HG03097 (cell line): ENCODE measurements around the gene TMEM44.
"Not testable (repeated sequence)": the region's sequence is repeated elsewhere in the genome, so short reads cannot be mapped to it uniquely, and the experiment has no call there.

Experiments
- ATAC-seq: cut with Tn5 transposase; IDR thresholded peaks from one replicate; pipeline ENCODE4 v1.9.1; 2021; ENCODE audit not compliant: unreplicated experiment, low FRiP score

The TMEM44 gene

GRCh38 chr3:194615226-194615625 is 18.0 kb downstream of the TMEM44 start:
- no peak for ATAC-seq

DNA sequence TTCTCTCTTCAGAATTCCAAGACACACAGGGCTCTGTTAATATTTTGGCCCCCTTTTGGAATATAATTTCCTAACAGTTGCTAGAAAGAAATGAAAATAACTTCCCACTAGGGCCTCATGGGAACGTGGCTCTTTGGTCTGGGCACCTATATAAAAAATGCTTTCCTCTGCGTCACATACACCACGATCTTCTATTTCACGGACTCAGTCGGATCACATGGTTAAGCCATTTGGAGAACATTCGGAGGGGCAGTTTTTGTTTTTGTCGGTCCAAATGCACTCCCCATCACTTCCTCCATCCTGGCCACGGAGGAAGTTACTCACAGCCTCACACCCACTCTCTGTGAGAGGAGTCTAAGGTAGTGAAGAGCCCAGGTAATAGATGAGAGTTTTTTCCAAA is 21.0 kb downstream of the TMEM44 start:
- no peak for ATAC-seq

- ATAC-seq, result no peak
These were observed 22.5 kb downstream of the TMEM44 start for GRCh38 chr3:194610689-194611088.

GRCh38 chr3:194609601-194610000 is 23.6 kb downstream of the TMEM44 start:
- no peak for ATAC-seq

GRCh38 chr3:194608981-194609380 is 24.2 kb downstream of the TMEM44 start:
- no peak for ATAC-seq

- ATAC-seq, result no peak
These were observed 25.4 kb downstream of the TMEM44 start for GRCh38 chr3:194607592-194608389.

DNA sequence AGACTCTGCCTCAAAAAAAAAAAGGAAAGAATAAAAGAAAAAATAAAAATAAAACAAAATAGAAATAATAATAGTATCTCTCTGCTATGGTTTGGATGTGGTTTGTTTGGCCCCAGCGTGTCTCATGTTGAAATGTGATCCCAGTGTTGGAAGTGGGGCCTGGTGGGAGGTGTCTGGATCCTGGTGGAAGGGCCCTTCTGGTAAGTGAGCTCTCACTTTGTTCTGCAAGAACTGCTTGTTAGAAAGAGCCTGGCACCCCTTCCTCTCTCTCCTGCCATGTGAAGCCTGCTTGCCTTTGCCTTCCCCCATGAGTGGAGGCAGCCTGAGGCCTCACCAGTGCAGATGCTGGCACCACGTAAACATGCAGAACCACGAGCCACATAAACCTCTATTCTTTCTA is 26.3 kb downstream of the TMEM44 start:
- no peak for ATAC-seq

DNA sequence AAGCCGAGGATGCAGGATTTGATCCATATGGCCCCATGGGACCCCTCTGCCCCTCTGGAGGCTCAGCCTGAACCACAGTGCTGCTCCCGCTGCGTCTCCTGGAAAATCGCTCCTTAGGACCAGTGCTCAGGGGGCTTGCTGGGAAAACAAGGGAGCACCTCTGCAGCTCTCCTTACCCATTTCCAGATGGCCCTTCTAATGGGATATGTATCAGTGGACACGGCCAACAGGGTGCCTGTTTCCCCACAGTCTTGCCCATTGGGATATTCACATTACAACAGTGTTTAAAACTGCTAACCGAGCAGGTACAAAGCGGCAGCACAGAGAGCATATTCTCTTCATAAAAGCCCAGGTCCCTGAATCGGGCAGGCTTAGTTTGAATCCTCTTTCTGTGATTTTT is 27.1 kb downstream of the TMEM44 start:
- no peak for ATAC-seq

- ATAC-seq, result not testable (repeated sequence)
These were observed 27.9 kb downstream of the TMEM44 start for GRCh38 chr3:194605314-194605713.

DNA sequence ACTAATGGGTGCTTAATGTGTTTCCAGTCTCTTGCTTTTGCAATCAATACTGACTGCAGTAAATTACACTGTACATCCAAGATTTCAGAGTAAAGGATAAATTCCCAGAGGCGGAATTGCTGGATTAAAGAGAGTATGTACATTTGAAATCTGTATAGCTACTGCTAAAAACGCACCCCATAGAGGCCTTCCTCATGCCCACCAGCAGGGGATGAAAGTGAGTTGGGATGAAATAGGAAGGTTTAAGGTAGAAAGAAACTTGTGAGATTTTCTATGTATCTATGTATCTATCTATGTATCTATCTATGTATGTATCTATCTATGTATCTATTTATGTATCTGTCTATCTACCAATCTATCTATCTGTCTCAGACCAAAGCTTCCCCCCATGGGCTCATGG is 28.4 kb downstream of the TMEM44 start:
- ATAC-seq, result no peak

DNA sequence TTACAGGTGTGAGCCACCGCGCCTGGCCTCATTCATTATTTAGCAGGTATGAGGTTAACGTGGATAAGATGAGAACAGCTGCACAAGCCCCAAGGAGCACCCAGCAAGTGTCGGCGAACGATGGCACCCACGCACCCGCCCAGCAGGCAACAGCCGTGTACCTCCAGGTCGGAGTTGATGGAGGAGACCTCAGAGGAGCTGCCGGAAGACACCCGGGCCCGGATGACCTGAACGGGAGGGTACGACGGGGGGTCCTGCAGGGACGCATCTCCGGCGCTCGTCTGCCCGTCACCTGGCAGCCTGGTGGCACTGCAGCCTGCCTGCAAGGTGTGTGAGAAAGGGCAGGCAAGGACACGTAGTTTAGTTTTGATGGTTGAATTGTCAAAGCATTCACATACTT is 29.1 kb downstream of the TMEM44 start:
- no peak for ATAC-seq

DNA sequence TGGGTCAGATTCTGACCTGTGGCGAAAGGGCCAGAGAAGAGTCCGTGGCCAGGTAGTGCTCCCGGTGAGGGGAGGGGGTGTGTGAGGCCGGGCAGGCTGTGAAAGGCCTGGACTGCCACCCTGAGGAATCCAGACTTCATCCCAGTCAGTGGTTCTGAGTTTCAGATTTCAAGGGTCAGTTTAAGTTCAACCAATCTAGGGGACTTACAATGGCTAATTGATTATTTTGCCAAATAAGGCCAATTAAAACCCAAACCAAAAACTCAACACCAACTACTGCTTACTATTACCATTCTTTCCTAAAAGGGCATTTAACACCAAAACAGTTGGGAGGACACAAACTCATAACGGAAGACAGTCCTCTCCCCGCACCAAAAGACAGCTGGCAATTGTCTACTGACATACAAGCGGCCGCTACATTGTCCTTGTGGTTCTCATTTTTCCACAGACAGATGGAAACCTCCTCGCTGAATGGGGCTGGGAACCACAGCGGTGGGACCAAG is 30.5 kb downstream of the TMEM44 start:
- ATAC-seq, result no peak

GRCh38 chr3:194598771-194599557 is 34.3 kb downstream of the TMEM44 start:
- ATAC-seq, result no peak

DNA sequence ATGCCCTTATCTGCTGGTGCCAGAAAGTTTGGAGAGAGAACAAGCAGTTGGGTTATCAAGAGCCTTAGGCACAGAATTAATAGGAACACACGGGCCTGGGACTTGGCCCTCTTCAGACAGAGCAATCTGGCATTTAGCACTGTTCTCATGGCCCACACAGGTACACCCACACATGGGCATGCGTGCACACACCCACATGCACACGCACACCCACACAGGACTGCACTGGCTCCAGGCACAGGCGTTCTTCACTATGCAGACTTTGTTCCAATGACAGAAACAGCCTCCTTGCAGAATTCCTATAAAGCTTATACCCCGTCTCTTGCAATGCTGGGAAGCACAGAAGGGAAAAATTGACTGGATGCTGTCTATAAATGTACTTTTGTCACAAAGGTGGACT is 36.3 kb downstream of the TMEM44 start:
- ATAC-seq, result no peak

DNA sequence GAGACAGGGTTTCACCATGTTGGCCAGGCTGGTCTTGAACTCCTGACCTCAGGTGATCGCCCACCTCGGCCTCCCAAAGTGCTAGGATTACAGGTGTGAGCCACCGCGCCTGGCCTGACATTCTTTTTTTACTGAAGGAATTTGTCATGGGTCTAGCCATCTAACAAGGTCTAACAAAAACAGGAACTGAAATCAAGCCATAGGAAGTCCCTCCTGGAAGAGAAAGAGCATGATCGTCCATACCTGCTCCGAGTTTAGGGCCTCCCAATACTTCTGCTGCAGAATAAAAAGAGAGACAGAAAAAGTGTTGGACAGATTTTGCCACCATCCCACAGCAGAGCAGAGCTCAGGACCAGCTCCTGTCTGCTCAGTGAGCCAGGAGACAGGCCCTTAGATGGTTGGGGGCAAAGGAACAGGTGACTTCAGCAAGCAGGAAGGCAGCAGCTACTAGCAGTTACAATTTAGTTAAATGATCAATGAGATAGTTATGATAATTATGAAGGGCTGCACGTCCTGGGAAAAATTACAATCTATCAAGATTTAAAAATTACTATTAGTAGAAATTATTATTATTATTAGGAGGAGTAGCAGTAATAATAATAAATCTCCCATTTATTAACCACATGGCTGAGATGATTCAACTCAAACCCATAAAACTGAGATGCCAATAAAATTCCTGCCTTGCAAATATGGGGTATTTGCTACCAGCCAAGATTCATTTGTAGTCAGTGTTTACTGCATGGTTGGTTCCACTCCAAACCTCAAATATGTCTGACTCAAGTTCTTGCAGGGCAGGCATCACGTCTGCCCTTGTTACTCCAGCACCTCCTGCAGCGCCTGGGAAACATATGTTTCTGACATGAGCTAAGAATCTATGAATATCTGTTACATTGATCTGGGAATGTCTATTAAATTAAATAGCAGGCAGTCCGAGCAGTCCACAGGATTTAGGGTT is 40.1 kb downstream of the TMEM44 start:
- ATAC-seq, result no peak

GRCh38 chr3:194588741-194589140 is 44.5 kb downstream of the TMEM44 start:
- no peak for ATAC-seq

GRCh38 chr3:194588236-194588635 is 45.0 kb downstream of the TMEM44 start:
- no peak for ATAC-seq

GRCh38 chr3:194587438-194587931 is 45.7 kb downstream of the TMEM44 start:
- no peak for ATAC-seq

GRCh38 chr3:194586836-194587235 is 46.4 kb downstream of the TMEM44 start:
- ATAC-seq, result no peak

DNA sequence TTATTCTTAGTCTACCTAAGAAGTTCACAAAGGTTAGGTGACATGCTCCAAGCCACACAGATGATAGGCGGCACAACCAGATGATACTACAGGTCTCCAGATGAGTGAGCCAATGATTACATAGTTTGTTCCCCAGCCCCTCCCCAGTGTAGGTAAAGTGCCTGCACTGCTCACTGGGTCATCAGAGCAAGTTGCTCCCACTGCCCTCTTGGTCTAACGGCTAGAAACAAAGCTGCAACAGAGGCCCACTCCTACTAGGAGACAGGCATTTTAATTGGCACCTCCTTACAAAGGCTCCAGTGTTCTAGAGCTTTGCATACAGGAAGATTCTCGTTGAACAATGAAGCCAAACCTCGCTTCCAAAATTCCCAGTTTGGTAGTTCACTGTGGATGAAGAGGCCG is 47.3 kb downstream of the TMEM44 start:
- ATAC-seq, result no peak
